Measurements from ENCODE around the gene WEE1.
"Not testable (repeated sequence)": the region's sequence is repeated elsewhere in the genome, so short reads cannot be mapped to it uniquely, and the experiment has no call there.

DNA sequence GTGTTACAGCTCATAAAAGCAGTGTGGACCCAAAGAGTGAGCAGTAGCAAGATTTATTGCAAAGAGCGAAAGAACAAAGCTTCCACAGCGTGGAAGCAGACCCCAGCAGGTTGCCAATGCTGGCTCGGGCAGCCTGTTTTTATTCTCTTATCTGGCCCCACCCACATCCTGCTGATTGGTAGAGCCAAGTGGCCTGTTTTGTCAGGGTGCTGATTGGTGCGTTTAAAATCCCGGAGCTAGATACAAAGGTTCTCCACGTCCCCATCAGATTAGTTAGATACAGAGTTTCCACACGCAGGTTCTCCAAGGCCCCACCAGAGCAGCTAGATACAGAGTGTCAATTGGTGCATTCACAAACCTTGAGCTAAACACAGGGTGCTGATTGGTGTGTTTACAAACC, 48.9 kb downstream of the WEE1 start:
- TF ChIP-seq, protein P1, sequence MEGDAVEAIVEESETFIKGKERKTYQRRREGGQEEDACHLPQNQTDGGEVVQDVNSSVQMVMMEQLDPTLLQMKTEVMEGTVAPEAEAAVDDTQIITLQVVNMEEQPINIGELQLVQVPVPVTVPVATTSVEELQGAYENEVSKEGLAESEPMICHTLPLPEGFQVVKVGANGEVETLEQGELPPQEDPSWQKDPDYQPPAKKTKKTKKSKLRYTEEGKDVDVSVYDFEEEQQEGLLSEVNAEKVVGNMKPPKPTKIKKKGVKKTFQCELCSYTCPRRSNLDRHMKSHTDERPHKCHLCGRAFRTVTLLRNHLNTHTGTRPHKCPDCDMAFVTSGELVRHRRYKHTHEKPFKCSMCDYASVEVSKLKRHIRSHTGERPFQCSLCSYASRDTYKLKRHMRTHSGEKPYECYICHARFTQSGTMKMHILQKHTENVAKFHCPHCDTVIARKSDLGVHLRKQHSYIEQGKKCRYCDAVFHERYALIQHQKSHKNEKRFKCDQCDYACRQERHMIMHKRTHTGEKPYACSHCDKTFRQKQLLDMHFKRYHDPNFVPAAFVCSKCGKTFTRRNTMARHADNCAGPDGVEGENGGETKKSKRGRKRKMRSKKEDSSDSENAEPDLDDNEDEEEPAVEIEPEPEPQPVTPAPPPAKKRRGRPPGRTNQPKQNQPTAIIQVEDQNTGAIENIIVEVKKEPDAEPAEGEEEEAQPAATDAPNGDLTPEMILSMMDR (optimal IDR thresholded peaks at IDR 0.05 in 1 of 3, IDR thresholded peaks at IDR 0.05 in 1 of 3, conservative IDR thresholded peaks at IDR 0.05 in 1 of 3; ENCODE audit: extremely low read depth in 1 of 3, insufficient read depth in 2 of 3, low read length in 3 of 3): not testable (repeated sequence)
- not testable (repeated sequence) for TF ChIP-seq EZH2 (IDR thresholded peaks at IDR 0.05; ENCODE audit: low read length)
